ENCODE results near the gene STXBP2.
A peak's percentile ranks its signal among the peaks of the same experiment; 100 is the strongest.

GRCh38 chr19:7680606-7681339 is 43.9 kb downstream of the STXBP2 start, which contains the start of gene TRAPPC5:
- TF ChIP-seq EZH2 (IDR thresholded peaks at IDR 0.05) (no peak), POLR2AphosphoS5 (IDR thresholded peaks at IDR 0.05; ENCODE audit: borderline replicate concordance, low read depth, low read length) (peak; percentile 80), FOXP2 (optimal IDR thresholded peaks at IDR 0.05; ENCODE audit: control extremely low read depth, extremely low read length, insufficient read depth) (peak; percentile 17)
